Tibial artery (tissue), 4 donors: ENCODE results near the gene DLG2.

Experiments
- DNase-seq, 2 donors: peaks; one replicate each; pipeline ENCODE4 v3.0.0-alpha.2; 2019
- H3K27ac ChIP-seq, 2 donors: fragments of 200-600 bp; sonication (generic) in 1 of 2; 1 replicate in 1 of 2; 2 replicates in 1 of 2; pipeline ENCODE4 v1.5.1; 2018 to 2019; ENCODE audit warnings: mild to moderate bottlenecking in 1 of 2
- H3K27me3 ChIP-seq, 2 donors: fragments of 200-600 bp; sonication (generic) in 1 of 2; one replicate each; pipeline versions ENCODE4 v1.5.1 to v1.6.0; 2016 to 2019
- H3K36me3 ChIP-seq, 3 donors: fragments of 200-600 bp; sonication (generic) in 2 of 3; one replicate each; pipeline ENCODE4 v1.5.1; 2016 to 2019; ENCODE audit warnings: mild to moderate bottlenecking in 2 of 3
- H3K4me1 ChIP-seq, 4 donors: fragments of 200-600 bp; sonication (generic) in 2 of 4; 1 replicate in 3 of 4; 2 replicates in 1 of 4; pipeline ENCODE4 v1.5.1; 2016 to 2019
- H3K4me3 ChIP-seq, 2 donors: fragments of 200-600 bp; sonication (generic) in 1 of 2; 1 replicate in 1 of 2; 2 replicates in 1 of 2; pipeline ENCODE4 v1.5.1; 2018 to 2019; ENCODE audit warnings: mild to moderate bottlenecking in 2 of 2
- H3K9me3 ChIP-seq, 3 donors: fragments of 200-600 bp; sonication (generic) in 1 of 3; one replicate each; pipeline ENCODE4 v1.5.1; 2016 to 2019
- CTCF ChIP-seq, 2 experiments: fragments of 200-600 bp in 1 of 2; fragments of 450-650 bp in 1 of 2; IDR thresholded peaks; one replicate each; pipeline ENCODE4 v1.5.1; 2017 to 2019; ENCODE audit warnings: antibody characterized with exemption in 2 of 2, mild to moderate bottlenecking in 1 of 2, moderate library complexity in 1 of 2
- intact Hi-C: fragments of 100-400 bp; cut with DNase I; formaldehyde crosslinking; loops from one replicate; pipeline ENCODE4 v1.15.0; 2023; ENCODE audit warnings: low total_unique reads

Gene DLG2

GRCh38 chr11:84922212-84922805 is 704.8 kb downstream of the DLG2 start:
- DNase-seq = no peak
- no peaks in the 10 kb centered on the region for H3K27me3 ChIP-seq
- H3K4me3 ChIP-seq = peak overlapping the region; percentile 39 to 47
- no peak for TF ChIP-seq CTCF (IDR thresholded peaks at IDR 0.05)
- peaks cover 0 to 40% (median 5%) of the 10 kb centered on the region in 4 donors for H3K4me1 ChIP-seq
- no peaks in the 10 kb centered on the region for H3K9me3 ChIP-seq
- H3K36me3 ChIP-seq = no peaks in the 10 kb centered on the region
- intact Hi-C loops = no loop called here
- no peak overlapping the region for H3K27ac ChIP-seq

- no peak for DNase-seq
- no peak overlapping the region for H3K27ac ChIP-seq
- no peak for TF ChIP-seq CTCF (IDR thresholded peaks at IDR 0.05)
- intact Hi-C loops = no loop called here
- H3K36me3 ChIP-seq = no peaks in the 10 kb centered on the region
- no peaks in the 10 kb centered on the region for H3K27me3 ChIP-seq
- H3K4me1 ChIP-seq = no peaks in the 10 kb centered on the region
- H3K4me3 ChIP-seq = no peak overlapping the region
- no peaks in the 10 kb centered on the region for H3K9me3 ChIP-seq
Observed at GRCh38 chr11:84914511-84914910, 712.6 kb downstream of the DLG2 start.

- Histone ChIP-seq H3K36me3 (no peaks in the 10 kb centered on the region), H3K4me3 (no peak overlapping the region), H3K9me3 (no peaks in the 10 kb centered on the region), H3K27ac (no peak overlapping the region), H3K4me1 (no peaks in the 10 kb centered on the region), H3K27me3 (no peaks in the 10 kb centered on the region)
- no peak for DNase-seq
- intact Hi-C loops = no loop called here
- TF ChIP-seq CTCF (IDR thresholded peaks at IDR 0.05) = no peak
Observed at GRCh38 chr11:84909740-84910139, 717.4 kb downstream of the DLG2 start.

- intact Hi-C loops = no loop called here
Observed at GRCh38 chr11:84906995-84907394, 720.1 kb downstream of the DLG2 start.

GRCh38 chr11:84905411-84905810 is 721.7 kb downstream of the DLG2 start:
- Histone ChIP-seq H3K27ac (no peak overlapping the region), H3K27me3 (no peaks in the 10 kb centered on the region), H3K36me3 (no peaks in the 10 kb centered on the region), H3K9me3 (no peaks in the 10 kb centered on the region), H3K4me1 (peaks cover 0 to 10% (median 3%) of the 10 kb centered on the region in 4 donors), H3K4me3 (no peak overlapping the region)
- intact Hi-C loops = no loop called here
- DNase-seq = no peak
- TF ChIP-seq CTCF (IDR thresholded peaks at IDR 0.05) = no peak

More at GRCh38 chr11:84906995-84907394, 720.1 kb downstream of the DLG2 start:
- peaks cover 0 to 6% (median 2%) of the 10 kb centered on the region in 4 donors for H3K4me1 ChIP-seq
- no peak for TF ChIP-seq CTCF (IDR thresholded peaks at IDR 0.05)
- no peaks in the 10 kb centered on the region for H3K36me3 ChIP-seq
- no peak overlapping the region for H3K4me3 ChIP-seq
- H3K27me3 ChIP-seq = no peaks in the 10 kb centered on the region
- H3K9me3 ChIP-seq = no peaks in the 10 kb centered on the region
- no peak overlapping the region for H3K27ac ChIP-seq
- DNase-seq = no peak

GRCh38 chr11:84902445-84902844 is 724.7 kb downstream of the DLG2 start:
- H3K4me3 ChIP-seq = no peak overlapping the region
- no peaks in the 10 kb centered on the region for H3K9me3 ChIP-seq
- DNase-seq = no peak
- H3K27ac ChIP-seq = no peak overlapping the region
- no peak for TF ChIP-seq CTCF (IDR thresholded peaks at IDR 0.05)
- peaks cover 0 to 10% (median 3%) of the 10 kb centered on the region in 4 donors for H3K4me1 ChIP-seq
- intact Hi-C loops = no loop called here
- H3K27me3 ChIP-seq = no peaks in the 10 kb centered on the region
- H3K36me3 ChIP-seq = no peaks in the 10 kb centered on the region
